Uterus (tissue), 4 donors: Measurements from ENCODE around the gene KCNH3. TPM values are rescaled to one million over a fixed set of nuclear protein-coding genes. Genes with fewer than 3 reads are reported as not detected.

ENCODE experiments used
- DNase-seq, 2 donors: peaks; one replicate each; pipeline ENCODE4 v3.0.0-alpha.2; 2019 to 2020
- H3K27ac ChIP-seq, 2 donors: fragments of 200-600 bp; sonication (generic); 1 replicate in 1 of 2; 2 replicates in 1 of 2; pipeline ENCODE4 v1.5.1; 2016 to 2018
- H3K27me3 ChIP-seq, 2 donors: fragments of 200-600 bp; sonication (generic); one replicate each; pipeline ENCODE4 v1.5.1; 2018 to 2019; ENCODE audit warnings: control low read depth in 1 of 2
- H3K36me3 ChIP-seq, 2 donors: fragments of 200-600 bp; sonication (generic); one replicate each; pipeline ENCODE4 v1.5.1; 2019; ENCODE audit warnings: control low read depth in 1 of 2
- H3K4me1 ChIP-seq, 2 donors: fragments of 200-600 bp; sonication (generic); one replicate each; pipeline ENCODE4 v1.5.1; 2018 to 2019; ENCODE audit warnings: control low read depth in 1 of 2
- H3K4me3 ChIP-seq, 2 donors: fragments of 200-600 bp; sonication (generic); 1 replicate in 1 of 2; 2 replicates in 1 of 2; pipeline ENCODE4 v1.5.1; 2018 to 2019; ENCODE audit warnings: mild to moderate bottlenecking in 1 of 2
- H3K9me3 ChIP-seq, 2 donors: fragments of 200-600 bp; sonication (generic); one replicate each; pipeline ENCODE4 v1.5.1; 2019; ENCODE audit warnings: control low read depth in 1 of 2
- CTCF ChIP-seq, 4 experiments: fragments of 200-600 bp in 2 of 4; fragments of 450-650 bp in 2 of 4; sonication (generic) in 2 of 4; IDR thresholded peaks; one replicate each; pipeline ENCODE4 v1.5.1; 2016 to 2019; ENCODE audit warnings: antibody characterized with exemption in 4 of 4, mild to moderate bottlenecking in 2 of 4, moderate library complexity in 1 of 4
- POLR2A ChIP-seq, 2 donors: fragments of 450-650 bp; IDR thresholded peaks; one replicate each; pipeline ENCODE4 v1.6.1; 2016; ENCODE audit warnings: antibody characterized with exemption in 2 of 2, mild to moderate bottlenecking in 1 of 2, moderate library complexity in 1 of 2
- intact Hi-C: fragments of 100-400 bp; cut with DNase I; formaldehyde crosslinking; loops from one replicate; pipeline ENCODE4 v1.15.1; 2023; ENCODE audit warnings: low total_unique reads
- total RNA-seq, 4 donors: library from RNA; depleted of rRNA in 3 of 4; stranded (reverse); fragments of >200 nt in 3 of 4; gene quantifications; one replicate each; pipeline versions ENCODE4 v1.1.0 to v1.2.4, GENCODE V29; 2014 to 2023
- donor health status: DM: yes; HTN: yes; CAD: no.

Gene KCNH3
- total RNA-seq, 4 donors from 2014 or later: under 0.01 to 1.7 (median 0.43) TPM; not detected in 1

DNA sequence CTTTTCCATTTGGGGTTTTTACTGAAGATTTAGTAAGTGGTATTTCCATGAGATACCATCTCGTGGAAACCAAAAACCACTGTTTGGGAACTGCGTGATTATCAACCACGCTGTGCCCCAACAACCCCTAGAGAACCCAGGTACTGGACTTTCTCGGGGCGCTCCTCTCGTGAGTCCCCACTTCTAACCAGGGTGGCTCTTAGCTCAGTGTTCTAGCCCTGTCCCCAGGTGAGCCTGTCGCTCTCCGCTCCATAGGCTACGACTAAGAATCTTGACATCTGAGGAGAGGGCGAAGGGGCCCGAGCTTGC, 28.4 kb downstream of the KCNH3 start:
- no peak for DNase-seq
- H3K36me3 ChIP-seq: no peaks in the 10 kb centered on the region
- H3K27me3 ChIP-seq: no peaks in the 10 kb centered on the region
- no peaks in the 10 kb centered on the region for H3K9me3 ChIP-seq
- no peaks in the 10 kb centered on the region for H3K4me1 ChIP-seq
- intact Hi-C loops: no loop called here
- peak overlapping the region; percentile 88 to 95 for H3K27ac ChIP-seq
- H3K4me3 ChIP-seq: peak overlapping the region; percentile 84 to 98
- TF ChIP-seq CTCF (IDR thresholded peaks at IDR 0.05): no peak
- no peak for TF ChIP-seq POLR2A (IDR thresholded peaks at IDR 0.05)

DNA sequence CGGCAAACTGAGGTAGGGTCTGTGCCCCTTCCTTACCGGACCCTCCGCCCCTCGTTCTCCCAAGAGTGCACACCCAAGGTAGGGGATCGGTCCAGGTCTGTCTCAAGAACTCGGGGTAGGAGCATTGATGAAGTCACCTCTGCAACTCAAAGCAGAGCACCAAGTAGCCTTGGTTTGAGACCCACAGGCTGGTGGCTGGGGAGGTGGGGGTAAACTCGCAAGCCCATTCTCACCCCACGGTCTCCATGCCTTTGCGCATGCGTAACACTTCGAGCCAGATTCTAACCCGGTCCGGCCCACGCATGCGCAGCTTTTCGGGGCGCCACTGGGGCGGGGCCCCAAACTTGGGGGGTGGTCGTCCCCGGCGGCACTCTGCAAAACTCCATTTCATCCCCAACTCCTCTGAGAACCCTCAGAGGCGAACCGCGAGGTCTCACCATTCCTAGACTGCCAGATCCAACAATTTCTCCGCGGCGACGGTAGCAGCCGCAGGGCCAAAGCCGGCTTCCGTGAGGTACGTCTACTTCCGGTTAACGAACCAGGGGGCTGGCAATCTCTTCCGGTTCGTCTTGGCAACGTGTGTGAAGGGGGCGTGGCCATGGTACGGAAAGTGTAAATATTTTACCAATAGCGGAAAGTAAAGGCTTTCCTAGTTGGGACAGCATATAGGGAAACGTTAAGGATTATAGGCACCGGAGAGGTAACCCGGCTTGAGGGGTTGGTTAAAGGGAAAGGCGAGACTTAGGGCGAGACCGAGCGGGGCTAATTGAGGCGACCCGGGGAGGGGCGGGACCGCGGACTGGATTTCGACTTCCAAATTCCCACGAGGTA, 29.0 kb downstream of the KCNH3 start, which contains the start of gene MCRS1:
Gene MCRS1, minus strand, starts transcription at position 532 of the 831 bp plus-strand sequence. CDS start 1,411 bp downstream, outside the sequence.
- peak within 1 kb of the TSS; percentile 84 to 98 for H3K4me3 ChIP-seq
- no peaks in the 10 kb centered on the region for H3K36me3 ChIP-seq
- H3K27me3 ChIP-seq: no peaks in the 10 kb centered on the region
- no peaks in the 10 kb centered on the region for H3K4me1 ChIP-seq
- DNase-seq: peak; percentile 84 to 90
- intact Hi-C loops: no loop called here
- peak within 1 kb of the TSS; percentile 88 to 95 for H3K27ac ChIP-seq
- peak in 1 of 2 donors; percentile 57 for TF ChIP-seq POLR2A (IDR thresholded peaks at IDR 0.05)
- TF ChIP-seq CTCF (IDR thresholded peaks at IDR 0.05): no peak
- H3K9me3 ChIP-seq: no peaks in the 10 kb centered on the region

- Histone ChIP-seq H3K4me3 (peak overlapping the region; percentile 84 to 98), H3K27me3 (no peaks in the 10 kb centered on the region), H3K9me3 (no peaks in the 10 kb centered on the region), H3K36me3 (no peaks in the 10 kb centered on the region), H3K27ac (peak overlapping the region; percentile 88 to 95), H3K4me1 (no peaks in the 10 kb centered on the region)
- DNase-seq: no peak
- TF ChIP-seq POLR2A (IDR thresholded peaks at IDR 0.05) (no peak), CTCF (IDR thresholded peaks at IDR 0.05) (no peak)
- intact Hi-C loops: no loop called here
These were observed 29.8 kb downstream of the KCNH3 start for GRCh38 chr12:49568442-49569162.

GRCh38 chr12:49577589-49578315, 38.9 kb downstream of the KCNH3 start:
- H3K4me1 ChIP-seq: no peaks in the 10 kb centered on the region

More at GRCh38 chr12:49577589-49578315, 38.9 kb downstream of the KCNH3 start:
- H3K9me3 ChIP-seq: no peaks in the 10 kb centered on the region
- no peak for TF ChIP-seq POLR2A (IDR thresholded peaks at IDR 0.05)
- no peak for TF ChIP-seq CTCF (IDR thresholded peaks at IDR 0.05)
- no peaks in the 10 kb centered on the region for H3K36me3 ChIP-seq
- no peak overlapping the region for H3K4me3 ChIP-seq
- no peak for DNase-seq
- no peaks in the 10 kb centered on the region for H3K27me3 ChIP-seq
- no peak overlapping the region for H3K27ac ChIP-seq
- intact Hi-C loops: no loop called here
